RCC 7860 (cell line): ENCODE measurements around the gene ENOPH1.
"Not testable (repeated sequence)": the region's sequence is repeated elsewhere in the genome, so short reads cannot be mapped to it uniquely, and the experiment has no call there.

Source experiments
- DNase-seq: peaks from one replicate; pipeline ENCODE4 v3.0.0-alpha.2; 2015; ENCODE audit warnings: low spot score
- FAIRE-seq: peaks from 2 replicates; lab custom pipeline; 2012; peaks lifted over from hg19 to GRCh38; lab: Jason Lieb, UNC

The ENOPH1 gene

GRCh38 chr4:82467471-82467870 lies 37.1 kb downstream of the ENOPH1 start:
- FAIRE-seq (no peak), DNase-seq (no peak)

GRCh38 chr4:82469791-82470345 lies 39.5 kb downstream of the ENOPH1 start:
- DNase-seq (no peak), FAIRE-seq (no peak)

GRCh38 chr4:82473080-82473479 lies 42.7 kb downstream of the ENOPH1 start:
- not testable (repeated sequence) for FAIRE-seq, DNase-seq

- DNase-seq: no peak
- FAIRE-seq: no peak
Observed at GRCh38 chr4:82473621-82474164, 43.3 kb downstream of the ENOPH1 start.

GRCh38 chr4:82475931-82476330 lies 45.5 kb downstream of the ENOPH1 start:
- FAIRE-seq, DNase-seq: not testable (repeated sequence)

GRCh38 chr4:82477469-82477868 lies 47.1 kb downstream of the ENOPH1 start:
- FAIRE-seq, DNase-seq: not testable (repeated sequence)

- FAIRE-seq: no peak
Observed at GRCh38 chr4:82479562-82479961, 49.2 kb downstream of the ENOPH1 start.

GRCh38 chr4:82480771-82481505 lies 50.5 kb downstream of the ENOPH1 start:
- DNase-seq (no peak), FAIRE-seq (no peak)

More at GRCh38 chr4:82479562-82479961, 49.2 kb downstream of the ENOPH1 start:
- no peak for DNase-seq

GRCh38 chr4:82481506-82481840 lies 51.1 kb downstream of the ENOPH1 start:
- FAIRE-seq (no peak), DNase-seq (no peak)

GRCh38 chr4:82482387-82482786 lies 52.0 kb downstream of the ENOPH1 start:
- FAIRE-seq: no peak

GRCh38 chr4:82484996-82485783 lies 54.8 kb downstream of the ENOPH1 start:
- FAIRE-seq (no peak), DNase-seq (no peak)

More at GRCh38 chr4:82482387-82482786, 52.0 kb downstream of the ENOPH1 start:
- no peak for DNase-seq

GRCh38 chr4:82489076-82489475 lies 58.7 kb downstream of the ENOPH1 start:
- FAIRE-seq (no peak), DNase-seq (no peak)

GRCh38 chr4:82489987-82490386 lies 59.6 kb downstream of the ENOPH1 start:
- FAIRE-seq (no peak), DNase-seq (no peak)

- DNase-seq: no peak
Observed at GRCh38 chr4:82491251-82491960, 61.0 kb downstream of the ENOPH1 start.

GRCh38 chr4:82493721-82494425 lies 63.5 kb downstream of the ENOPH1 start:
- DNase-seq: no peak
- no peak for FAIRE-seq

More at GRCh38 chr4:82491251-82491960, 61.0 kb downstream of the ENOPH1 start:
- FAIRE-seq: no peak

GRCh38 chr4:82495666-82496065 lies 65.3 kb downstream of the ENOPH1 start:
- no peak for DNase-seq
- no peak for FAIRE-seq

- FAIRE-seq (no peak), DNase-seq (no peak)
Observed at GRCh38 chr4:82496349-82496748, 66.0 kb downstream of the ENOPH1 start.

- no peak for FAIRE-seq
- no peak for DNase-seq
Observed at GRCh38 chr4:82499738-82500434, 69.5 kb downstream of the ENOPH1 start.

- DNase-seq: no peak
- FAIRE-seq: no peak
Observed at GRCh38 chr4:82500435-82501153, 70.2 kb downstream of the ENOPH1 start.
